ENCODE data around the gene ATXN3L.

- TF ChIP-seq ZNF239 (tag by site-specific recombination; IDR thresholded peaks at IDR 0.05) = no peak
- TF ChIP-seq ZBTB6 (tag by site-specific recombination; IDR thresholded peaks at IDR 0.05) = no peak
- TF ChIP-seq ZNF510 (tag by site-specific recombination; IDR thresholded peaks at IDR 0.05; ENCODE audit: insufficient replicate concordance) = no peak
- TF ChIP-seq TCF7L2 (IDR thresholded peaks at IDR 0.05; ENCODE audit: borderline replicate concordance, low read depth, low read length) = no peak
- no peak for TF ChIP-seq ZNF280C (tag by site-specific recombination; IDR thresholded peaks at IDR 0.05)
- TF ChIP-seq CTCF (tag by site-specific recombination; IDR thresholded peaks at IDR 0.05) = no peak
- no peak for TF ChIP-seq ZEB2 (tag by site-specific recombination; IDR thresholded peaks at IDR 0.05)
- no peak for TF ChIP-seq GLI4 (tag by site-specific recombination; IDR thresholded peaks at IDR 0.05)
- TF ChIP-seq ZNF184 (tag by site-specific recombination; IDR thresholded peaks at IDR 0.05) = no peak
- TF ChIP-seq, protein P1, sequence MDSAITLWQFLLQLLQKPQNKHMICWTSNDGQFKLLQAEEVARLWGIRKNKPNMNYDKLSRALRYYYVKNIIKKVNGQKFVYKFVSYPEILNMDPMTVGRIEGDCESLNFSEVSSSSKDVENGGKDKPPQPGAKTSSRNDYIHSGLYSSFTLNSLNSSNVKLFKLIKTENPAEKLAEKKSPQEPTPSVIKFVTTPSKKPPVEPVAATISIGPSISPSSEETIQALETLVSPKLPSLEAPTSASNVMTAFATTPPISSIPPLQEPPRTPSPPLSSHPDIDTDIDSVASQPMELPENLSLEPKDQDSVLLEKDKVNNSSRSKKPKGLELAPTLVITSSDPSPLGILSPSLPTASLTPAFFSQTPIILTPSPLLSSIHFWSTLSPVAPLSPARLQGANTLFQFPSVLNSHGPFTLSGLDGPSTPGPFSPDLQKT (IDR thresholded peaks at IDR 0.05; ENCODE audit: borderline replicate concordance, low read depth, low read length) = no peak
Measured at GRCh38 chrX:13298836-13299235, 21.0 kb downstream of the ATXN3L start.

Measured in HEK293 (cell line).